GM18511 (cell line): Measurements from ENCODE around the gene CLSTN2.

Experiments
- ATAC-seq: cut with Tn5 transposase; IDR thresholded peaks from one replicate; pipeline ENCODE4 v1.9.1; 2021; ENCODE audit warnings: mild to moderate bottlenecking, moderate library complexity; ENCODE audit not compliant: unreplicated experiment

The CLSTN2 gene

GRCh38 chr3:140468407-140468806 is 533.4 kb downstream of the CLSTN2 start:
- no peak for ATAC-seq

GRCh38 chr3:140469491-140469890 is 534.5 kb downstream of the CLSTN2 start:
- ATAC-seq = no peak

GRCh38 chr3:140470211-140470610 is 535.2 kb downstream of the CLSTN2 start:
- no peak for ATAC-seq

GRCh38 chr3:140470962-140471361 is 536.0 kb downstream of the CLSTN2 start:
- ATAC-seq = no peak

GRCh38 chr3:140472306-140473020 is 537.5 kb downstream of the CLSTN2 start:
- ATAC-seq = no peak

- no peak for ATAC-seq
These were observed 552.6 kb downstream of the CLSTN2 start for GRCh38 chr3:140487566-140487965.

- no peak for ATAC-seq
These were observed 558.3 kb downstream of the CLSTN2 start for GRCh38 chr3:140493271-140493670.

- ATAC-seq = no peak
These were observed 560.0 kb downstream of the CLSTN2 start for GRCh38 chr3:140494970-140495369.

GRCh38 chr3:140497331-140497730 is 562.3 kb downstream of the CLSTN2 start:
- no peak for ATAC-seq

GRCh38 chr3:140499114-140499757 is 564.3 kb downstream of the CLSTN2 start:
- ATAC-seq = no peak

GRCh38 chr3:140500473-140500872 is 565.5 kb downstream of the CLSTN2 start:
- no peak for ATAC-seq

- no peak for ATAC-seq
These were observed 566.2 kb downstream of the CLSTN2 start for GRCh38 chr3:140501061-140501769.

GRCh38 chr3:140501770-140502364 is 566.9 kb downstream of the CLSTN2 start:
- ATAC-seq = no peak

- peak; percentile 91 for ATAC-seq
These were observed 570.2 kb downstream of the CLSTN2 start for GRCh38 chr3:140505213-140505612.

GRCh38 chr3:140505876-140506275 is 570.9 kb downstream of the CLSTN2 start:
- ATAC-seq = no peak

- ATAC-seq = no peak
These were observed 573.6 kb downstream of the CLSTN2 start for GRCh38 chr3:140508550-140508949.

- ATAC-seq = no peak
These were observed 574.5 kb downstream of the CLSTN2 start for GRCh38 chr3:140509534-140509933.

GRCh38 chr3:140510303-140510861 is 575.4 kb downstream of the CLSTN2 start:
- no peak for ATAC-seq

- no peak for ATAC-seq
These were observed 586.9 kb downstream of the CLSTN2 start for GRCh38 chr3:140521751-140522445.

GRCh38 chr3:140522653-140523380 is 587.8 kb downstream of the CLSTN2 start:
- ATAC-seq = no peak
